NCI-H2171 (cell line): ENCODE results near the gene ABHD17C.
A peak's percentile ranks its signal among the peaks of the same experiment; 100 is the strongest.
"Not testable (repeated sequence)": the region's sequence is repeated elsewhere in the genome, so short reads cannot be mapped to it uniquely, and the experiment has no call there.

Source experiments
- DNase-seq: peaks from one replicate; lab custom pipeline; 2025; lab: John Stamatoyannopoulos, UW

Gene ABHD17C

GRCh38 chr15:80730926-80731325, 35.8 kb downstream of the ABHD17C start:
- DNase-seq = no peak

GRCh38 chr15:80732167-80732566, 37.1 kb downstream of the ABHD17C start:
- no peak for DNase-seq

- DNase-seq = no peak
Observed at GRCh38 chr15:80732818-80733217, 37.7 kb downstream of the ABHD17C start.

GRCh38 chr15:80733460-80733859, 38.4 kb downstream of the ABHD17C start:
- DNase-seq = no peak

GRCh38 chr15:80735344-80735743, 40.2 kb downstream of the ABHD17C start:
- no peak for DNase-seq

- DNase-seq = no peak
Observed at GRCh38 chr15:80736560-80736959, 41.5 kb downstream of the ABHD17C start.

GRCh38 chr15:80739919-80740318, 44.8 kb downstream of the ABHD17C start:
- no peak for DNase-seq

- DNase-seq = no peak
Observed at GRCh38 chr15:80742081-80742480, 47.0 kb downstream of the ABHD17C start.

- DNase-seq = no peak
Observed at GRCh38 chr15:80743189-80743833, 48.2 kb downstream of the ABHD17C start.

- DNase-seq = no peak
Observed at GRCh38 chr15:80744415-80744814, 49.3 kb downstream of the ABHD17C start.

- DNase-seq = no peak
Observed at GRCh38 chr15:80744826-80745225, 49.7 kb downstream of the ABHD17C start.

GRCh38 chr15:80745888-80746287, 50.8 kb downstream of the ABHD17C start:
- DNase-seq = no peak

- no peak for DNase-seq
Observed at GRCh38 chr15:80747317-80748053, 52.4 kb downstream of the ABHD17C start.

- no peak for DNase-seq
Observed at GRCh38 chr15:80749589-80749988, 54.5 kb downstream of the ABHD17C start.

GRCh38 chr15:80750575-80750974, 55.5 kb downstream of the ABHD17C start:
- DNase-seq = no peak

- DNase-seq = no peak
Observed at GRCh38 chr15:80752204-80752603, 57.1 kb downstream of the ABHD17C start.

GRCh38 chr15:80753161-80753560, 58.1 kb downstream of the ABHD17C start:
- DNase-seq = no peak

- no peak for DNase-seq
Observed at GRCh38 chr15:80754014-80754413, 58.9 kb downstream of the ABHD17C start.

GRCh38 chr15:80755885-80756284, 60.8 kb downstream of the ABHD17C start:
- DNase-seq = no peak

- DNase-seq = no peak
Observed at GRCh38 chr15:80758130-80758745, 63.1 kb downstream of the ABHD17C start.

- DNase-seq = peak; percentile 1
Observed at GRCh38 chr15:80760960-80761359, 65.8 kb downstream of the ABHD17C start.

GRCh38 chr15:80761754-80762153, 66.6 kb downstream of the ABHD17C start:
- no peak for DNase-seq

GRCh38 chr15:80763235-80763634, 68.1 kb downstream of the ABHD17C start:
- DNase-seq = not testable (repeated sequence)
